ENCODE measurements around the gene DBH. TPM values are rescaled to one million over a fixed set of nuclear protein-coding genes. Genes with fewer than 3 reads are reported as not detected.

Gene DBH
- not detected for polyA plus RNA-seq

- H3K9me3 Mint-ChIP-seq: no peaks in the 10 kb centered on the region
- no peak for DNase-seq
- H3K36me3 Mint-ChIP-seq: no peaks in the 10 kb centered on the region
- no peaks in the 10 kb centered on the region for H3K4me1 Mint-ChIP-seq
- H3K4me3 Mint-ChIP-seq: no peak within 1 kb of the TSS
- H3K27me3 Mint-ChIP-seq (ENCODE audit: low read depth in 3 of 3): peaks cover 4 to 9% (median 4%) of the 10 kb centered on the region in 3 donors
- no peak within 1 kb of the TSS for H3K27ac Mint-ChIP-seq
Observed at GRCh38 chr9:133635533-133636531, at the start of gene DBH. Gene DBH (plus strand): TSS chr9:133636363. CDS start chr9:133636372, 9 bp downstream.

- Mint-ChIP-seq H3K9me3 (no peaks in the 10 kb centered on the region), H3K36me3 (no peaks in the 10 kb centered on the region), H3K27me3 (ENCODE audit: low read depth in 3 of 3) (peaks cover 2 to 9% (median 5%) of the 10 kb centered on the region in 3 donors), H3K4me1 (no peaks in the 10 kb centered on the region), H3K4me3 (no peak overlapping the region), H3K27ac (no peak overlapping the region)
- no peak for DNase-seq
Observed at GRCh38 chr9:133587051-133587450, 49.1 kb upstream of the DBH start.

DNA sequence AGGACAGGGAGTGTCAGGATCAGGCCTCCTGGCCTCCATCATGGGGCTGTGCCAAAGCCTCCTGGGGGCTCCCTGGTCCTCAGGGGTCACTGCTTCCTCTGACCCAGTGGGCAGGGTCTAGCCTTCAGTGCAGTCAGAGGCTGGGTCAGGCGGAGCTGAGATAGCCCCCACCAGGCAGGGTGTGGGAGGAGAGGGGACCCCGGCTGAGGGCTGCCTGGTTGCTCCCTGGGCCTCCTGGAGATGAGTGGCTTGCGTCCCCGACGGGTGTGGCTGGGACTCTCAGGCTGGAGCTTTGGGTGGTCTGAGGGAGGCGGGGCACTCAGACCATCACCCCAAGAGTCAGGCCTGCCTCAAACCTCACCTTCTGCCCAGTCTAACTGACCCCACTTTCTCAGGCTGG is 48.7 kb upstream of the DBH start:
- H3K9me3 Mint-ChIP-seq: no peaks in the 10 kb centered on the region
- no peaks in the 10 kb centered on the region for H3K4me1 Mint-ChIP-seq
- no peak for DNase-seq
- H3K4me3 Mint-ChIP-seq: no peak overlapping the region
- no peak overlapping the region for H3K27ac Mint-ChIP-seq
- H3K27me3 Mint-ChIP-seq (ENCODE audit: low read depth in 3 of 3): peaks cover 2 to 5% (median 5%) of the 10 kb centered on the region in 3 donors
- no peaks in the 10 kb centered on the region for H3K36me3 Mint-ChIP-seq

- H3K27me3 Mint-ChIP-seq (ENCODE audit: low read depth in 3 of 3): peaks cover 0 to 2% (median 2%) of the 10 kb centered on the region in 3 donors
- no peak overlapping the region for H3K27ac Mint-ChIP-seq
- no peaks in the 10 kb centered on the region for H3K4me1 Mint-ChIP-seq
- H3K36me3 Mint-ChIP-seq: no peaks in the 10 kb centered on the region
- H3K4me3 Mint-ChIP-seq: no peak overlapping the region
- H3K9me3 Mint-ChIP-seq: no peaks in the 10 kb centered on the region
- no peak for DNase-seq
Observed at GRCh38 chr9:133589454-133590227, 46.5 kb upstream of the DBH start.

DNA sequence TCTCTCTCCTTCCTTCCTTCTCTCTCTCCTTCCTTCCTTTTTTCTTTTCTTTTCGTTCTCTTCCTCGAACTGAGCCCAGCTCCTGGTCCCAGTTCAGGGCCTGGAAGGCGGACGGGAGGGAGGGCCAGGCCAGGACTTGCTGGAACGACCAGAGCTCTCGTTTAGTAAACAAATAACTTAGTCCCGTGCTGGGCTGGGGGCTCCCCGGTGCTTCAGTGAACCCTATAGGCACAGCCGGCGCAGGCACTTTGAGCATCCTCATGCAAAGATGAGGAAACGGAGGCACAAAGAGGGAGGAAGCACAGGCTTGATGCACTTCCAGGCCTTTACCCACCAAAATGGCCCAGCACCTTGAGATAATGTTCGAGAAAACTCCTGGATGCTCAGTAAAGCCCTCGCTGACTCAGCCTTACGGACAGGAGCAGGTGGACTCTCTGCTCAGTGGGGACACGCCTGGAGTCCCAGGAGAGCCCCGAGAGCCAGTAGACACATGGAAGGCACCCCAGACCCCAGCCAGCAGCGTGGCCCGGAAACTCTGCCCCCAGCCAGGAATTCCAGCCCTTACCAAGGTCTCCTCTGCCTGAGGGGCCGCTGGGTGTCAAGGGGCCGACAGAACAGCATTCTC is 45.8 kb upstream of the DBH start:
- no peaks in the 10 kb centered on the region for H3K36me3 Mint-ChIP-seq
- no peaks in the 10 kb centered on the region for H3K4me1 Mint-ChIP-seq
- H3K9me3 Mint-ChIP-seq: no peaks in the 10 kb centered on the region
- no peak for DNase-seq
- no peak overlapping the region for H3K27ac Mint-ChIP-seq
- H3K4me3 Mint-ChIP-seq: no peak overlapping the region
- peaks cover 0 to 2% (median 2%) of the 10 kb centered on the region in 3 donors for H3K27me3 Mint-ChIP-seq (ENCODE audit: low read depth in 3 of 3)

GRCh38 chr9:133591116-133591910 is 44.9 kb upstream of the DBH start:
- Mint-ChIP-seq H3K27ac (no peak overlapping the region), H3K36me3 (no peaks in the 10 kb centered on the region), H3K4me1 (no peaks in the 10 kb centered on the region), H3K4me3 (no peak overlapping the region), H3K27me3 (ENCODE audit: low read depth in 3 of 3) (peaks cover 0 to 4% (median 2%) of the 10 kb centered on the region in 3 donors), H3K9me3 (no peaks in the 10 kb centered on the region)
- DNase-seq: no peak

DNA sequence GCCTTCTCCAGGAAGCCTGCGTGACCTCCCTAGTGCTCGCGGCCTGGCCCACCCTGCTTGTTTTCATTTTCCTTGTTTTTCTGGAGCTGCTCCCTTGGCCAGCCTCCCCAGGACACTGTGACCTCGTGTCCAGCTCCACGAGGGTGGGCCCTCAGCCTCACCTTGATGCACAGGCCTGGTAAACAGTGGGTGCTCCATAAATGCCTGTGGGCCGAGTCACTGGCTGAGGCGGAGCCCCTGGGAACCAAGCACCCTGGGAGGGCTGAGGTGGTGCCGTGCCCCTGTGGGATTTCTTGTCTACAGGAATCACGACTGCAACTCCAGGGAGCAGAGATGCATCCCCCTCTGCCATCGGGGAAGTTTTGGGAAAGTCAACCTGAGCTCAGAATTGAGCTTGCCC is 44.2 kb upstream of the DBH start:
- Mint-ChIP-seq H3K36me3 (peaks cover 0 to 1% (median 0%) of the 10 kb centered on the region in 3 donors), H3K27ac (no peak overlapping the region), H3K9me3 (peaks cover 0 to 4% (median 1%) of the 10 kb centered on the region in 6 donors), H3K4me1 (no peaks in the 10 kb centered on the region), H3K4me3 (no peak overlapping the region), H3K27me3 (ENCODE audit: low read depth in 3 of 3) (peaks cover 0 to 4% (median 0%) of the 10 kb centered on the region in 3 donors)
- no peak for DNase-seq

GRCh38 chr9:133592731-133593409 is 43.3 kb upstream of the DBH start:
- Mint-ChIP-seq H3K27ac (no peak overlapping the region), H3K4me1 (no peaks in the 10 kb centered on the region), H3K27me3 (ENCODE audit: low read depth in 3 of 3) (peaks cover 0 to 10% (median 2%) of the 10 kb centered on the region in 3 donors), H3K36me3 (peaks cover 3 to 6% (median 4%) of the 10 kb centered on the region in 3 donors), H3K9me3 (peaks cover 3 to 12% (median 9%) of the 10 kb centered on the region in 6 donors), H3K4me3 (no peak overlapping the region)
- no peak for DNase-seq

GRCh38 chr9:133593587-133594253 is 42.4 kb upstream of the DBH start:
- Mint-ChIP-seq H3K27ac (no peak overlapping the region), H3K4me3 (no peak overlapping the region), H3K27me3 (ENCODE audit: low read depth in 3 of 3) (peaks cover 0 to 10% (median 2%) of the 10 kb centered on the region in 3 donors), H3K36me3 (peaks cover 3 to 6% (median 4%) of the 10 kb centered on the region in 3 donors), H3K4me1 (no peaks in the 10 kb centered on the region), H3K9me3 (peaks cover 3 to 14% (median 10%) of the 10 kb centered on the region in 6 donors)
- DNase-seq: no peak

DNA sequence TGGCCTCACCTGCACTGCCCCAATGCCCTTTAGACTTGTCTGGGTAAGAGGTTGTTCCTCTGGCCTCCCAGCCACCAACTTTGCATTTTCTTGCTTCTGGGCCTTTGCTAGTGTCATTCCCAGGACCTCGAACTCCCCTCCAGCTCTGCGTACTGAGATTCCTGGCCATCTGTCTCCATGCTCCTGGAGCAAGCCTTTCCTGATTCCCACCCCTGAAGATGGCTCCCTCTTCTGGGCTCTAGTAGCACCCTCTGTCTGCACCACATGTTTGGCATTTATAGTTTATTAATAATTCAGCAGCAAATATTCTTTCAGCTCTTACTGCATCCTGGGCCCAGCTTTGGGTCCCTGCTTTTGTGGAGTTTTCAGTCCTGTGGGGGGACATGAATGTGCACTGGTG is 41.9 kb upstream of the DBH start:
- H3K4me3 Mint-ChIP-seq: no peak overlapping the region
- H3K9me3 Mint-ChIP-seq: peaks cover 3 to 14% (median 10%) of the 10 kb centered on the region in 6 donors
- H3K27ac Mint-ChIP-seq: no peak overlapping the region
- H3K27me3 Mint-ChIP-seq (ENCODE audit: low read depth in 3 of 3): peaks cover 0 to 10% (median 2%) of the 10 kb centered on the region in 3 donors
- H3K4me1 Mint-ChIP-seq: no peaks in the 10 kb centered on the region
- peaks cover 3 to 6% (median 4%) of the 10 kb centered on the region in 3 donors for H3K36me3 Mint-ChIP-seq
- no peak for DNase-seq

DNA sequence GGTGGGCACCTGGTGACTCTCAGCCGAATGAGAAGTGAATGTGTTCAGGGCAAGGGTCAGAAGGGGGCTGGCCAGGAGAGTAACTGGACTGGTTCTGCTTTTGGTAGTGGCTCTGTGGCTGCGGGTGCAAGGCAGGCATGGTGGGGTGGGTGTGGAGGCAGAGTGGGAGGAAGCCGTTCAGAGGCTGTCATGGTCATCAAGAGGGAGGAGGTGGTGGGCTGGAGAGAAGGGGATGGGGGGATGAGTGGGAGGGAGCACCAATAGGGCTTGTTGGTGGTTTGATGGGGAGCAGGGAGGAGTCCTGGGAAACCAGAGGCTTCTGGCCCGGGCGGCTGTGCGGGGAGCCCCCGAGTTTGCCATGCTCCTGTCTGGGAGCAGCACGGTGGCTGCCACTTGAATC is 40.3 kb upstream of the DBH start:
- DNase-seq: no peak
- no peaks in the 10 kb centered on the region for H3K4me1 Mint-ChIP-seq
- no peak overlapping the region for H3K4me3 Mint-ChIP-seq
- H3K27ac Mint-ChIP-seq: no peak overlapping the region
- H3K36me3 Mint-ChIP-seq: peaks cover 3 to 6% (median 4%) of the 10 kb centered on the region in 3 donors
- peaks cover 0 to 10% (median 2%) of the 10 kb centered on the region in 3 donors for H3K27me3 Mint-ChIP-seq (ENCODE audit: low read depth in 3 of 3)
- H3K9me3 Mint-ChIP-seq: peaks cover 3 to 14% (median 10%) of the 10 kb centered on the region in 6 donors

DNA sequence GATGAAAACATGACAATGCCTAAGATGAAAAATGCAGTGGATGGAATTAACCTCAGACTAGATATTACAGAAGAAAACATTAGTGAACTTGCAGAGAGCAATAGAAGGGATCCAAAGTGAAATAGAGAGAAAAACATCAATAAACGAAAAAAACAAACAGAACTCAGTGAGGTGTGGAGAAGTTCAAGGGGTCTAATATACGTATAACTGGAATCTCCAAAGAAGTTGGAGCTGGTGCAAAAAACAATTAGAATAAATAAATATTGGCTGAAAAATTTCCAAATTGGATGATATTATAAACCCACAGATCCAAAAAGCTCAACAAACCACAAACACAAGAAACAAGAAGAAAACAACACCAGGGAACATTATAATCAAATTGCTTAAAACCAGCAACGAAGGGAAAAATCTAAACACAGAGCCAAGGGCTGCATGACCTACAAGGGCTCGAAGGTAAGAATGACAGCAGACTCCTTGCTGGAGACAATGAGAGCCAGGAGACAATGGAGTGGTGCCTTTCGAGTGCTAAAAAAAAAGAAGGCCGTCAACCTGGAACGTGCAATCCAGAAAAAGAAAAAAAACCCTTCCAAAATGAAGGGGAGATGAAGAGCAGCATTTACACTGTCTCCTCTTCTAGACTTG is 38.7 kb upstream of the DBH start:
- H3K9me3 Mint-ChIP-seq: peaks cover 3 to 14% (median 10%) of the 10 kb centered on the region in 6 donors
- DNase-seq: no peak
- H3K4me3 Mint-ChIP-seq: no peak overlapping the region
- H3K27ac Mint-ChIP-seq: no peak overlapping the region
- H3K36me3 Mint-ChIP-seq: peaks cover 3 to 6% (median 4%) of the 10 kb centered on the region in 3 donors
- H3K27me3 Mint-ChIP-seq (ENCODE audit: low read depth in 3 of 3): peaks cover 0 to 10% (median 2%) of the 10 kb centered on the region in 3 donors
- no peaks in the 10 kb centered on the region for H3K4me1 Mint-ChIP-seq
